ENCODE data around the gene RPS6KB2. TPM values are rescaled to one million over a fixed set of nuclear protein-coding genes. Genes with fewer than 3 reads are reported as not detected.

RPS6KB2 gene
- total RNA-seq (10 to 100 TPM; 16.3 to 30.4 (median 20.8) TPM), polyA plus RNA-seq (10 to 100 TPM; 32.2 to 46.3 TPM)
- long read RNA-seq, donor 1, transcript RPS6KB2-201 (15 exons, 1,733 nt), result major isoform, 9 of 24 reads
- long read RNA-seq, donor 1, partial matches to known transcripts, result 6 of 24 reads
- long read RNA-seq, donor 1, other reads (novel, unspliced or antisense), result 9 of 24 reads
- long read RNA-seq, donor 2, transcript RPS6KB2-201 (15 exons, 1,733 nt), result major isoform, 8 of 22 reads
- long read RNA-seq, donor 2, partial matches to known transcripts, result 4 of 22 reads
- long read RNA-seq, donor 2, other reads (novel, unspliced or antisense), result 9 of 22 reads
- long read RNA-seq, donor 3, transcript RPS6KB2-201 (15 exons, 1,733 nt), result major isoform, 36 of 54 reads
- long read RNA-seq, donor 3, partial matches to known transcripts, result 6 of 54 reads
- long read RNA-seq, donor 3, other reads (novel, unspliced or antisense), result 10 of 54 reads

DNA sequence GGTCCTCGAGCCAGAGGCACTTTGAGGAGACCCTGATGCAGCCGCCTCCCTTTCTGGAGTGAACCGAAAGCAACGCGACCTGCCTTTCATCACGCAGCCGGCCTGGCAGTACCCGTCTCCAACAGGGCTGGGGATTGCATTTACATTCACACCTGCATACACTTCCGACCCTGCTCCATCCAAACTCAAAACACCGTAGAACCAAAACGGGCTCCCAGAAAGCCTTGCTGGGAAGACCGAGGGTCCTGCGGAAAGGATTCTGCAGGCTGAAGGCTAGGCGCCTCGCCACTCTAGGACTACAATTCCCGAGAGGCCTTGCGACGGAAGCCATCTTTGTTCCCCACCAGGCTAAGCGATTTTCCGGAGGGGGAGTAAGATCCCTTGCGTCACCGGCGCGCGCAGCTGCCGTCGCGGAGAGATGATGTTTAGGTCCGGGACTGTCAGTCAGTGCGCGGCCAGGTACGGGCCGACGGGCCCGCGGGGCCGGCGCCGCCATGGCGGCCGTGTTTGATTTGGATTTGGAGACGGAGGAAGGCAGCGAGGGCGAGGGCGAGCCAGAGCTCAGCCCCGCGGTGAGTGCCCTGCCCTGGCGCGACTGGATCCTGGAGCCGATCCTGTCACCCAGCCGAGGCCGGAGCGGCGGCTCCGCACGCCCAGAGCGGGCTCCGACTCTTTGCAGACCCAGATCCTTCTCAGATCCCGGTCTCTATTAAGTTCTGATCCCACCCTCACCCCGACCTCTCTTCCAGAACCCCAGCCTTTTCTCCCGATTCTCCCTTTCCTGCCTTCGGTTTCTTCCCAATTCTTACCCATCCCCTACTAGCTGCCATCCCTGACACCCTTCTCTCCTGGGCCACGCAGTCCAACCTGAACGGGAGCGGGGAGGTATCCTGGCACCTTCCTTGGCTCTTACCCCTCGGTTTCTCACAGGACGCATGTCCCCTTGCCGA is at the start of gene RPS6KB2:
TSS of gene RPS6KB2 (plus strand) at position 443 of the 950 bp plus-strand sequence. CDS start at position 495, 52 bp downstream.
- intact Hi-C loops (cut with DNase I), result loop anchor here in 3 of 10 donors (1.0 to 10.0 kb wide), 3 partner anchors 15 to 74 kb away; partner anchors contain the start of genes TMEM134 (in 2 of the 3), CORO1B (in 1 of the 3) and POLD4 (in 1 of the 3)

GRCh38 chr11:67378544-67378943 is 49.8 kb upstream of the RPS6KB2 start:
- 92 to 94% methylated on average over 4 of the region's 4 CpGs for WGBS, 2 donors
- intact Hi-C loops (cut with DNase I), result no loop called here
- TF ChIP-seq, protein P1, sequence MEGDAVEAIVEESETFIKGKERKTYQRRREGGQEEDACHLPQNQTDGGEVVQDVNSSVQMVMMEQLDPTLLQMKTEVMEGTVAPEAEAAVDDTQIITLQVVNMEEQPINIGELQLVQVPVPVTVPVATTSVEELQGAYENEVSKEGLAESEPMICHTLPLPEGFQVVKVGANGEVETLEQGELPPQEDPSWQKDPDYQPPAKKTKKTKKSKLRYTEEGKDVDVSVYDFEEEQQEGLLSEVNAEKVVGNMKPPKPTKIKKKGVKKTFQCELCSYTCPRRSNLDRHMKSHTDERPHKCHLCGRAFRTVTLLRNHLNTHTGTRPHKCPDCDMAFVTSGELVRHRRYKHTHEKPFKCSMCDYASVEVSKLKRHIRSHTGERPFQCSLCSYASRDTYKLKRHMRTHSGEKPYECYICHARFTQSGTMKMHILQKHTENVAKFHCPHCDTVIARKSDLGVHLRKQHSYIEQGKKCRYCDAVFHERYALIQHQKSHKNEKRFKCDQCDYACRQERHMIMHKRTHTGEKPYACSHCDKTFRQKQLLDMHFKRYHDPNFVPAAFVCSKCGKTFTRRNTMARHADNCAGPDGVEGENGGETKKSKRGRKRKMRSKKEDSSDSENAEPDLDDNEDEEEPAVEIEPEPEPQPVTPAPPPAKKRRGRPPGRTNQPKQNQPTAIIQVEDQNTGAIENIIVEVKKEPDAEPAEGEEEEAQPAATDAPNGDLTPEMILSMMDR (IDR thresholded peaks at IDR 0.05), result no peak
- Histone ChIP-seq H3K36me3 (no peaks in the 10 kb centered on the region), H3K9me3 (no peaks in the 10 kb centered on the region), H3K27ac (no peak overlapping the region), H3K4me3 (no peak overlapping the region), H3K27me3 (peaks cover 0 to 15% (median 3%) of the 10 kb centered on the region in 7 donors), H3K4me1 (peaks cover 5 to 49% (median 12%) of the 10 kb centered on the region in 9 donors)
- DNase-seq, result no peak
- no peak for ATAC-seq

More for the DNA sequence above, at the start of gene RPS6KB2:
- TF ChIP-seq, protein P1 (IDR thresholded peaks at IDR 0.05), result no peak
- no peaks in the 10 kb centered on the region for H3K9me3 ChIP-seq
- 0 to 1% methylated on average over 68 of the region's 68 CpGs for WGBS, 2 donors
- H3K4me1 ChIP-seq, result peaks cover 0 to 27% (median 20%) of the 10 kb centered on the region in 9 donors
- peak within 1 kb of the TSS; percentile 38 to 96 (median 94) for H3K27ac ChIP-seq
- no peaks in the 10 kb centered on the region for H3K27me3 ChIP-seq
- DNase-seq, result peak; percentile 99
- H3K36me3 ChIP-seq, result peaks cover 0 to 40% (median 10%) of the 10 kb centered on the region in 9 donors
- ATAC-seq, result peak; percentile 92 to 96 (median 94)
- peak within 1 kb of the TSS; percentile 59 to 95 (median 86) for H3K4me3 ChIP-seq

DNA sequence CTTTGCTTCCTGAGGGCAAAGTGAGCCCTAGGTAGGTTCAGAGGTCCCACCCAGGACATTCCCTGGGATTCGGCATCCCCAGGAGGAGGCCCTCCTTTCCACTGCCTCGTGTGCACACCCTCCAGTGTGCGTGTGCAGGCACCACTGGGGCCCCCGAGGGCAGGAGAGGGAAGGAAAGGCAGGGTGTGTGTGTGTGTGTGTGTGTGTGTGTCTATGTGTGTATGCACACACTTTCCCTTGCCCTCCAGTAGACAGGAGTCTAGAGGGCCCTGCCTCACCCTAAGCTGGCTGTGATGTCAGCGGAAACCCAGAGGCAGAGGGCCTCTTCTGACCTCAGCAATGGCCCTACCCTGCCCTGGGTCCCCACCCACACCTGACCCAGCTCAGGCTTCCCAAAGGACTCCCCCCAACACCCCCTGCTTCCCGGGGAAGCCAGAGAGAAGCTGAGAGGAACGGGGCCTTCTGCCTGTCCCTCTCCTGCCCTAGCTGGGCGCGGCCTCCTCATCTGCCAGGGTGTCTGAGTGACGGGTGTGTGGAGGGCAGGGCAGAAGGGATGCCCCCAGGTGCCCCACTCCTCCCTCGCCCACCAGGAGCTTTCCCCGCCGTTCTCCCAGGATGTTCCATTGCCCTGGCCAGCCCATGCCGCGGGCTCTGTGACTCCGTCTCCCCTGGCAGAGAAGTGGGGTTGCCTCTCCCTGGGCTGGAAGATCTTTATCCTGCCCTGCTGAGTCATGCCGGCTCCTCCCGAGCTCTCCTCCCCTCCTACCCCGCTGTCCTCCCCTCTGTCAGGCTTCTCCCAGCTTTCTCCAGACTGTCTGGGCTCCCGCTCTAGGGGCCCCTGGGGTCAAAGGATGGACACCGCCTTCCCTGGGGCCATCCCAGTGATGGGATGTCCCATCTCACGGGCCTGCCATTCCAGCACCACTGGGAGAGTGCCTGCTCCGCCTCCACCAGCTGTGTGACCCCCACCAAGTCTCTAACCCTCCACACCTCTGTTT is 48.9 kb upstream of the RPS6KB2 start:
- Histone ChIP-seq H3K9me3 (no peaks in the 10 kb centered on the region), H3K27me3 (peaks cover 0 to 15% (median 3%) of the 10 kb centered on the region in 7 donors), H3K4me1 (peaks cover 0 to 42% (median 4%) of the 10 kb centered on the region in 9 donors), H3K4me3 (no peak overlapping the region), H3K27ac (no peak overlapping the region), H3K36me3 (no peaks in the 10 kb centered on the region)
- intact Hi-C loops (cut with DNase I), result loop anchor here in 5 of 10 donors (5.0 to 10.0 kb wide), 6 partner anchors 32 to 297 kb away; partner anchors contain the start of gene GRK2 (in 1 of the 5)
- WGBS, 2 donors, result 75 to 79% methylated on average over 22 to 23 of the region's 23 CpGs
- TF ChIP-seq, protein P1 (IDR thresholded peaks at IDR 0.05), result no peak
- DNase-seq (no peak), ATAC-seq (no peak)

All from heart right ventricle (tissue), 16 donors.